ENCODE results near the gene OR10A3. TPM values are rescaled to one million over a fixed set of nuclear protein-coding genes. Genes with fewer than 3 reads are reported as not detected.

The OR10A3 gene
- polyA plus RNA-seq, 3 donors: not detected

DNA sequence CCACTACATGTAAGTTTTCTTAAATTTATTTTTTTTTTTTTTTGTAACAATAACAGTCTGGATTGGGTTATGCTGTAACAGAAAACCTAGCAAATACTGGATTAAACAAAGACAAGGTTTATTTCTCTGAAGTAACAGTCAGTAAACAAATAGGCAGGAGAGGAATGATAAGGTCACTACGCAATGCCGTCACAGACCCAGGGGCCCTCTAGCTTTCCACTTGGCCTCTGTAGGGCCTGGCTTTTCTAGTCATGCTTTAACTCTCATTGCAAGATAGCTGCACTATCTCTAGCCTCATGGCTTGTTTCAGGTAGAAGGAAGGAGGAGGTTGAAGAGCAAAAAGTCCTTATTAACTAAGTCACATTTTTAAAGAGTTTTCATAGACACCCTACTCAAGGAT is 17.0 kb downstream of the OR10A3 start:
- Histone ChIP-seq H3K4me3 (replicated peaks in 1 of 3; ENCODE audit: low read depth in 2 of 3, low read length in 3 of 3) (no peak overlapping the region), H3K79me2 (ENCODE audit: insufficient read depth, low read length) (no peaks in the 10 kb centered on the region), H3K36me3 (replicated peaks in 1 of 2; ENCODE audit: control insufficient read depth in 1 of 2, insufficient read depth in 2 of 2, low read length in 2 of 2) (no peaks in the 10 kb centered on the region), H3K9ac (ENCODE audit: insufficient read depth, low read length, poor library complexity, severe bottlenecking) (no peak overlapping the region), H4K20me1 (ENCODE audit: insufficient read depth, low read length) (no peaks in the 10 kb centered on the region), H3K27ac (ENCODE audit: low read depth in 1 of 2, low read length in 2 of 2) (no peak overlapping the region), H2AFZ (ENCODE audit: insufficient read depth, low read depth, low read length, poor library complexity, severe bottlenecking) (no peak overlapping the region), H3K4me1 (ENCODE audit: control insufficient read depth in 1 of 2, insufficient read depth in 2 of 2, low read length in 2 of 2) (no peaks in the 10 kb centered on the region), H3K4me2 (replicated peaks; ENCODE audit: extremely low read depth, low read length, poor library complexity, severe bottlenecking) (no peak overlapping the region), H3K27me3 (ENCODE audit: control insufficient read depth in 2 of 2, insufficient read depth in 2 of 2, low read length in 2 of 2) (no peaks in the 10 kb centered on the region), H3K9me3 (replicated peaks in 1 of 2; ENCODE audit: control insufficient read depth in 1 of 2, insufficient read depth in 1 of 2, low read length in 2 of 2) (no peaks in the 10 kb centered on the region)
- Mint-ChIP-seq H3K27ac (no peak overlapping the region), H3K4me1 (no peaks in the 10 kb centered on the region), H3K36me3 (no peaks in the 10 kb centered on the region), H3K9me3 (peaks cover 0 to 7% (median 4%) of the 10 kb centered on the region in 7 donors), H3K4me3 (no peak overlapping the region), H3K27me3 (ENCODE audit: low read depth in 3 of 3) (peaks cover 0 to 2% (median 0%) of the 10 kb centered on the region in 3 donors)
- no peak for DNase-seq
- intact Hi-C loops (cut with micrococcal nuclease): no loop called here
- TF ChIP-seq, protein P1, sequence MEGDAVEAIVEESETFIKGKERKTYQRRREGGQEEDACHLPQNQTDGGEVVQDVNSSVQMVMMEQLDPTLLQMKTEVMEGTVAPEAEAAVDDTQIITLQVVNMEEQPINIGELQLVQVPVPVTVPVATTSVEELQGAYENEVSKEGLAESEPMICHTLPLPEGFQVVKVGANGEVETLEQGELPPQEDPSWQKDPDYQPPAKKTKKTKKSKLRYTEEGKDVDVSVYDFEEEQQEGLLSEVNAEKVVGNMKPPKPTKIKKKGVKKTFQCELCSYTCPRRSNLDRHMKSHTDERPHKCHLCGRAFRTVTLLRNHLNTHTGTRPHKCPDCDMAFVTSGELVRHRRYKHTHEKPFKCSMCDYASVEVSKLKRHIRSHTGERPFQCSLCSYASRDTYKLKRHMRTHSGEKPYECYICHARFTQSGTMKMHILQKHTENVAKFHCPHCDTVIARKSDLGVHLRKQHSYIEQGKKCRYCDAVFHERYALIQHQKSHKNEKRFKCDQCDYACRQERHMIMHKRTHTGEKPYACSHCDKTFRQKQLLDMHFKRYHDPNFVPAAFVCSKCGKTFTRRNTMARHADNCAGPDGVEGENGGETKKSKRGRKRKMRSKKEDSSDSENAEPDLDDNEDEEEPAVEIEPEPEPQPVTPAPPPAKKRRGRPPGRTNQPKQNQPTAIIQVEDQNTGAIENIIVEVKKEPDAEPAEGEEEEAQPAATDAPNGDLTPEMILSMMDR (IDR thresholded peaks at IDR 0.05): no peak
- WGBS (ENCODE audit: insufficient coverage): 83% methylated on average over 2 of the region's 2 CpGs

DNA sequence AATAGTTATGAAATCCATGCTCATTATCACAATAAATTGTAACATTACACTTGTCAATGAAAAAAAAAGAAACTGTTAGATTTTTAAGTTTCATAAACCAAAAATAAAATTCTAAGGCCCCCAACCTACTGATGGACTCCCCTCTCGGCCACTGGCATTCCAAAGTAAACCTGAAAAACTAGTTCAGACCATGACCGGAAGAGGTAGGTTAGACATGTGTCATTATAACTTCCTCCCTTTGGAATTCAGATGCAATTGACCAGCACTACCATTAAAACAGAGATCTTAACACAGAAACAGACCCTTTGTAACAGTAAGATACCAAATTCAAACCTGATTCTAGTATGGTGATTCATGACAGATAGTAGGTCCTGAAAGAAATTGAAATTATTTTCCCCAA is 23.4 kb downstream of the OR10A3 start:
- Mint-ChIP-seq H3K27me3 (ENCODE audit: low read depth in 3 of 3) (peaks cover 0 to 2% (median 0%) of the 10 kb centered on the region in 3 donors), H3K36me3 (no peaks in the 10 kb centered on the region), H3K27ac (no peak overlapping the region), H3K4me1 (no peaks in the 10 kb centered on the region), H3K9me3 (peaks cover 0 to 3% (median 0%) of the 10 kb centered on the region in 7 donors), H3K4me3 (no peak overlapping the region)
- no peaks in the 10 kb centered on the region for H3K27me3 ChIP-seq (ENCODE audit: control insufficient read depth in 2 of 2, insufficient read depth in 2 of 2, low read length in 2 of 2)
- no peak for DNase-seq
- no peaks in the 10 kb centered on the region for H3K36me3 ChIP-seq (replicated peaks in 1 of 2; ENCODE audit: control insufficient read depth in 1 of 2, insufficient read depth in 2 of 2, low read length in 2 of 2)
- no peaks in the 10 kb centered on the region for H3K4me1 ChIP-seq (ENCODE audit: control insufficient read depth in 1 of 2, insufficient read depth in 2 of 2, low read length in 2 of 2)
- intact Hi-C loops (cut with micrococcal nuclease): no loop called here
- no peak overlapping the region for H3K4me3 ChIP-seq (replicated peaks in 1 of 3; ENCODE audit: low read depth in 2 of 3, low read length in 3 of 3)
- no peaks in the 10 kb centered on the region for H3K9me3 ChIP-seq (replicated peaks in 1 of 2; ENCODE audit: control insufficient read depth in 1 of 2, insufficient read depth in 1 of 2, low read length in 2 of 2)
- H3K79me2 ChIP-seq (ENCODE audit: insufficient read depth, low read length): no peaks in the 10 kb centered on the region
- no peak overlapping the region for H3K9ac ChIP-seq (ENCODE audit: insufficient read depth, low read length, poor library complexity, severe bottlenecking)
- WGBS (ENCODE audit: insufficient coverage): 100% methylated on average over 1 of the region's 2 CpGs
- no peak overlapping the region for H3K4me2 ChIP-seq (replicated peaks; ENCODE audit: extremely low read depth, low read length, poor library complexity, severe bottlenecking)
- H4K20me1 ChIP-seq (ENCODE audit: insufficient read depth, low read length): no peaks in the 10 kb centered on the region
- H2AFZ ChIP-seq (ENCODE audit: insufficient read depth, low read depth, low read length, poor library complexity, severe bottlenecking): no peak overlapping the region
- no peak overlapping the region for H3K27ac ChIP-seq (ENCODE audit: low read depth in 1 of 2, low read length in 2 of 2)
- TF ChIP-seq, protein P1 (IDR thresholded peaks at IDR 0.05): no peak

All from CD14-positive monocyte (primary cell).